GM21529 (cell line): ENCODE data around the gene KCNK17.

ENCODE experiments used
- ATAC-seq: cut with Tn5 transposase; IDR thresholded peaks from one replicate; pipeline ENCODE4 v1.9.1; 2021; ENCODE audit not compliant: unreplicated experiment

KCNK17 gene

DNA sequence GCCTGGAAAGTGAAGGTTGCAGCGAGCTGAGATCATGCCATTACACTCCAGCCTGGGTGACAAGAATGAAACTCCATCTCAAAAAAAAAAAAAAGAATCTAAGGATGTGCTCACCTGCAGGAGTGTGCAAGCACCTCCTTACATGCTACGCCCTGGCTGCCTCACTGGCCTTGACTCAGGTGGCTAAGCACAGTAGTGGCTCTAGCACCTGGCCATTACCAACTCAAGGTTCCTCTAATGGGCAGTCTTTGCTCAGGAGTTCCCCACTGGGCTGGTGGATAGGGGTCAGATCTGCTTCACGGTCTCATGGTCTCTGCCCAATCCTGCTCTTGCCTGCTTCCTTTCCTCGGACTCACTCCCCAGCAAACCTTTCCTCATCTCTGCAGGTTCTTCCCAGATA lies 39.7 kb downstream of the KCNK17 start:
- ATAC-seq, result no peak

DNA sequence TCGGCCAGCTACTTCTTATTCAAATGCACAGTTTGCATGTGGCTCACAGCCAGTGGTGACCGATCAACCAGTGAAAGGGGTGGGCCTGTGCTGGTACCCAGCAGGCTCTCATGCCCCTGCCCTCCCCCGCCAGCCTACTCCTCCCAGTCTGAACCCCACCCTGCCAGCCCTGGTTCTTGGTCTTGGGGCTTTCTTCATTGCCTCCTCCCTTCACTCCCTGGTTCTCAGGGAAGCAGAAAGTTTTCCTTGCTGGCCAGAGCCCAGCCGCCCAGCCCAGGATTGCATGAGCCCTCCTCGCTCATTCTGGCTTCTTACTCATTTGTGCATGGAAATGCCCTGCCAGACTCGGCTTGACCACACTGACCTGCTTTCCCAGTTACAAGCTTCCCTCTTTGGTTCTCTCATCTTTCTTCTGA lies 40.8 kb downstream of the KCNK17 start:
- no peak for ATAC-seq

DNA sequence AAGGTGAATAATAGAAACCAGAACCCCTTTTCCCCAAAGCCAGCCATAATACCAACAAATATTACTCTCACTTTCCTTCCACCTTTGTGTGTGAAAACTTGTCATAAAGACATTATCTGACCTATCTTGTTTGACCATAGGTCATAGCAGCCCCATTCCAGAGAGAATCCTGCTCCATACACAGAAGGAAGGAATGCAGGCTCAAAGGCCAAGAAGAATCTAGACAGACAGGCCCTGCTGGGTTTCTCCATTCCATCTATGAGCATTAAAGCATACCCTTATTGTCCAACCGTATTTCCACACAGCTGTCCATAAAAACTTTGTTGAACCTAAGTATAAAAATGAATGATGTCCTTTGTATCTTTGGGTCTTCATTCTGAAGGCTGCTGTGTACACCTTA lies 44.3 kb downstream of the KCNK17 start:
- ATAC-seq, result no peak

DNA sequence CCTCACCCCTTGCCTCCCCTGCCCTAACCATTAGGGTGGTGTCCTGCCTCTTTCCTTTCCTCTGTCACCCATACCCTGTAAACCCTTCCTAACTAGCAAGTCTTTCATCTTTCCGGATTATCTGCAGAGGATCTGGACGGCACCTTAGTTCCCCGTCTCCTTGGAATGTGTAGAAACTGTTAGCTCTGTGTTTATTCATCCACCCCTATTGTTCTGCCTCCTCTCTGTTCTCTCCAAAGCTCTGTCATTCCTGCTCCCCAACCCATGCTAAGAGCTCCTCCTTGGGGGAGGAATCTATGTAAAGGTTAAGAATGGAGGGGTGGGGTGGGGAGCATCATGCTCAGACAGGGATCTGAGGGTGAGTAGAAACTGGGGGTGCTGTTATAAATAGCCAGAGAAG lies 45.5 kb downstream of the KCNK17 start:
- ATAC-seq, result no peak

DNA sequence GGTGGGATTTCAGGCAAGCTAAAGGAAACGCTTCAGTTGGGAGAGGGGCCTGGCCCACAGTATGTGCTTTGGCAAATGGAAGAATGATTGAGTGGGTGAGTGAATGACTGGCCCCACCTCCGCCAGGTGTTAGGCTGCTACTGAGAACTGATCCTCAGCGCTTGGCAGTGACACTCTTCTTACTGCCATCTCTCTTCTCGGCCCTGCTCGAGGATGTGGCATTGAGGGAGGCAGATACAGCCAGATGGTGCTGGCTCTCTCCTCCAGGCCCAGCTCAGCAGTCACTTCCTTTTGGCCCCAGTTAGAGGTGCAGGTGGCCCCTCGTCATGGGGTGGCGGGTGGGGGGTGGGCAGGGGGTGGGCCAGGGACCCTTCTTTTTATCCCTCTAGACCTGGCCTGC lies 46.0 kb downstream of the KCNK17 start:
- no peak for ATAC-seq

DNA sequence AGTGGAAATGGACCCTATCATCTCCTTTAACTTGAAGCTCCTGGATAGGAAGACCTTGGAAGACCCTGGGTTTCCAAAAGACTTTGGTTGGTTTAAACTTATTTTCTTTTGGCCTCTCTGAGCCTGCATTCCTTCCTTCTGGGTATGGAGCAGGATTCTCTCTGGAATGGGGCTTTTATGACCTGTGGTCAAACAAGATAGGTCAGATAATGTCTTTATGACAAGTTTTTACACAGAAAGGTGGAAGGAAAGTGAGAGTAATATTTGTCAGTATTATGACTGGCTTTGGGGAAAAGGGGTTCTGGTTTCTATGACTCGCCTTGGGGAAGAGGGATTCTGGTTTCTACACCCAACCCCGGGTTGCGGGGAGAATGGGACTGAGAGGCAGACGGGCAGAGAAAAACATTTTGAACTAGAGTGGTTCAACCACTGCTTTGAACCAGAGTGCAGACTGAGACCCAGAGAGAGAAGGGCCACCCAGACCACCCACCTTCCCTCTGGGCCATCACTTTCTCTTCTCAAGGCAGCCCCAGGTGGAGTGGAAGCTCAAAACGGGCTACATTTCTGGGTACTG lies 47.4 kb downstream of the KCNK17 start:
- ATAC-seq, result no peak

DNA sequence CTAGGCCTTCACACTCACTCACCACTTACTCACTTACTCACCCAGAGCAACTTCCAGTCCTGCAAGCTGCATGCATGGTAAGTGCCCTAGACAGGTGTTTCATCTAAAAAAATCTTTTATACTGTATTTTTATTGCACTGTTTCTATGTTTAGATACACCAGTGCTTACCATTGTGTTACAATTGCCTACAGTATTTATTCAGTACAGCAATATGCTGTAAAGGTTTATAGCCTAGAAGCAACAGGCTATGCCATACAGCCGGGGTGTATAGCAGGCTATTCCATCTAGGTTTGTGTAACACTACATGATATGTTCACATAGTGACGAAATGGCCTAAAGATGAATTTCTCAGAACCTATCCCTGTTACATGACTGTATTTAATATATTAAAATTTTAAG lies 47.8 kb downstream of the KCNK17 start:
- ATAC-seq, result no peak

DNA sequence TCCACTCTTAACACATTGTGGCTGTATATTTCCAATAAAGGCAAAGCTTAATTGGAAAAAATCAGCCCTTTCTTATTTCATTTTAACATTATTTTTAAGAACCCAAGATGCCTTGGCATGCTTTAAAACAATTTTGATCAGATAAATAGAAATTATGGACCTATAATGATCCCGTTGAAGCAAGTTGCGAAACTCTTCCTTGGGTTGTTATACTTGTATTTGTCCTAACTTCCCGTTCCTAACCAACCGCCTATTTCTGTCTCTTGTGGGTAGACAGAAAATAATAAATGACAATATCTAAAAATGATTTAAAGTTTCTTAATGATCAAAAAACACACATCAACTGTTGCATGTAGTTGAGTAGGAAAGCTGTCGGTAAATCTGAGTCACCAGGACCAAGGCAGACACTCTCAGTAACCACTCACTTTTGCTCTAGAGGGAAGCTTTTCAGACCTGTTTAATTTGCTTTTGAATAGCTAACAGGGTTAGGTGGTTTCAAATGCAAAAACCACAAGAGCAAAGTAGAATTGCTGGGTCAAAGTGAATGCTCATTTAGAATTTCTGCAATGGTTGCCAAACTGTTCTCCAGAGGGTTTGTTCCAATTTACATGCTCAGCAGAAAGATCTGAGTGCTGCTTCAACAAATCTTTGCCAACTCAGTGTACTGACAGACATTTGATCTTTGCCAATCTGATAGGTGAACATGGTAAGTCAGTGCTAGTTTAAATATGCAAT lies 50.7 kb downstream of the KCNK17 start:
- ATAC-seq, result no peak

DNA sequence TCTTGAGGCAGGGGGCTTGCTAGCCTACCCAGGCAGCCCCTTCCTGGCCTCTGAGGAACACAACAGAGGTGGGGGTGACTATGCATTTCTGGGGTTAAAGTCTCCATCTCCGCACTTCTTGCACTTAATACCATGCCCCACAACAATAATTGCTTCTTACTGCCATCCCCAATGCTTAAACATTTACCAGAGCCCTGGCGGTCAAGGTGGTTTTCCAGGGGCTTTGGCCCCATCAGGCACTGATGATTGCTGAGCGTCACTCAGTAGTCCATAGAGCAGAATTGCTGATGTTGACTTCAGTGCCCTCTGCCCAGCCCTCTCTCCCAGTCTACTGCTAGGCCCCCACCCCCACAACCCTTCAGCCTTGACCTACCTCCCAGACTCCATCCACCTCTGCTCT lies 52.5 kb downstream of the KCNK17 start:
- ATAC-seq, result no peak

DNA sequence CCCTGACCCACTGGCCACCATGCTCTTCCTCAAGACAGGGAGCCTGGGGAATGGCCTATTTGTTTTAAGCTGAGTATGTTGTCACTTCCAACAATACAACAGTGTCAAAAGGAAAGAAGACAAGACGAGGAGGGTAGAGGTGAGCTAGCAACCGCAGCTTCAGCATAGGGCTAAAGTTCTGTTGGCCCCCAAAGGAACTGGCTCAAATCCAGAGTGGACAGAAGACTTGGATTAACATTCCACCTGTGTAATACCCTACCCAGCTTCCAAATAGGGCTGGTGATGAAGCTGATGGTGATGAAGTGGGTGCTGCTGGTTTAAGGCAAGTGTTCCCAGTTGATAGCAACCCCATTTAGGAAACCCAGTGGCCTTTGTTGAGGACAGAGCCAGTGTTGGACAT lies 53.3 kb downstream of the KCNK17 start:
- ATAC-seq, result no peak

DNA sequence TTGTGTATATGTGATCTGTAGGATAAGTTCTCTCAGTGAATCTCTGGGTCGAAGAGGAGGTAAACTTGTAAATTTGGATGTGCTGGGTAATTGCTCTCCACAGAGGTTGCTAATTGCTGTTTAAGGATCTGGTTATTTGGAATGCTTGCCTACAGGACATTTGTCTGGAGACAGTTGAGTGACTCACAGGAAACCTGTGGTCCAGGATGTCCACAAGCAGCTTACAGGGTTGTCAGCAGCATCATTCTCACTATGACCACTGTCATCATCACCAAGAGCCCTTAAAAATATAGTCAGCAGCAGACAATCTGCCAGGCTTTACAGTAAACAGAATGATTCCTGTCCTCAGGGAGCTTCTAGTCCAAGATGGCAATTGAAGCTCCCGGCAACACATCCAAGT lies 53.8 kb downstream of the KCNK17 start:
- no peak for ATAC-seq

DNA sequence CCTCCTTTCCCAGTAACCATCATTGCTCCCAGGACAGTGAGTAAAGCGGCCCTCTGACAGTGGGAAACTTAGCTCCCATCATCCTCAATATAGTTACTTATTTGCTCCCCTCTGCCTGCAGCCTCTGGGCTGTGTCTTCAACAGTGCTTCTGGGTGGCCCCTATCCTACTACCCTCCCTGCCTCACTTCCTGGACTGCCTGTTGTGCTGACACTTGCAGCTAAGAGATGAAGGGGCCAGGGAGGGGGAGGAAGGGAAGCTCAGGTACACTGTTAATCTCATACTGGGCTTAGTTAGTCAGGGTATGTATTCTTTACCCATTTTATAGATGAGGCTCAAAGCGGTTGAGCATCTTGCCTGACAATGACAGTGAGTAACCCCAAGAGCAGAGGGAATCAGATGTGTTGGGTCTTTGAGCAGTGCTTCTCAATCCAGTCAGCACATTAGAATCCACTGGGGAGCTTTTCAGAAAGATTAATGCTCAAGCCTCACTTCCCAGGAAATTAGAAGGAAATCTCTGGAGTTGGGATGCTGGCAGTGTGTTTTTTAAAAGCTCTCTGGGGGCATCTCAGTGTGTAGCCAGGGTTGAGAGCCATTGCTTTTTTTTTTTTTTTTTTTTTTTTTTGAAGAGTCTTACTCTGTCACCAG lies 57.8 kb downstream of the KCNK17 start:
- ATAC-seq, result no peak

DNA sequence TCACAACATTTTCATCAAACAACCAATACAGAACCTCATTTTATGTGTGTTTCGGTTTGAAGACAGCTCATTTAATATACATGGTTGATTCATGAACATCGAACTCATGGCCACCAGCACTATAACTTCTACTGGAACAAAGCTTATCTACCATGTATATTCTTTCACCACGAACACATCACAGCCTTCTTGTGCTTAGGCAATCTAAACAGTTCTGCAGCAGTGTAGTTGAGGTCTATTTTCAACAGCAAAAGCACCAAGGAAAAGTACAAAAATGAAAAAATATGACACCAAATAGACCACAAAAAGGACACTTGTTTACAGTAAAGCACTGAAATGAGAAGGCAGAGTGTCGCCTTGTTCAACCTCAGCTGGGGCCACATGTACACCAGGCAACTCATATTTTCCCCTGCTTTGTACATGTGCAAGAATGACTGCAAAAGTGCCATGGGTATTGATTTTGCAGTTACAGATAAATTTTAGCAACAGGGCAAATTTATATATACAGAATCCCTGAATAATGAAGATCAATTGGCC lies 59.2 kb downstream of the KCNK17 start:
- no peak for ATAC-seq

DNA sequence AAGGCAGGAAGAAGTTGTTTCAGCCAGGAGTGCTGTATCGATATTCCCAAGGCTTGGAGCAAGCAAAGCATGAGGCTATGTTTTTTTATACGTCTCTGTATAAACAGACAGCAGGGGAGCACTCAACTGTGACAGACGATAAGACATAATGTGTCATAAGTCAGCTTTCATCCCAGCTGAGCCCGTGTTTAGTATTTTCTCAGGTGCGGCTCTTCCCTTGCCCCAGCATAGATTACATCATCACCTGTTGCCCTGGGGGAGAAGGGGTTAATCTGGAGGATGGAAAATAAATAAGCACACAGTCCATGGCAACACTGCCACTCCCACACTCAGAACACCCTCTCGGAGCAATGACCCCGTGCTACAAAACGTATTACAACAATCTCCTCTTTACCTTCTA lies 62.8 kb downstream of the KCNK17 start:
- ATAC-seq, result no peak

DNA sequence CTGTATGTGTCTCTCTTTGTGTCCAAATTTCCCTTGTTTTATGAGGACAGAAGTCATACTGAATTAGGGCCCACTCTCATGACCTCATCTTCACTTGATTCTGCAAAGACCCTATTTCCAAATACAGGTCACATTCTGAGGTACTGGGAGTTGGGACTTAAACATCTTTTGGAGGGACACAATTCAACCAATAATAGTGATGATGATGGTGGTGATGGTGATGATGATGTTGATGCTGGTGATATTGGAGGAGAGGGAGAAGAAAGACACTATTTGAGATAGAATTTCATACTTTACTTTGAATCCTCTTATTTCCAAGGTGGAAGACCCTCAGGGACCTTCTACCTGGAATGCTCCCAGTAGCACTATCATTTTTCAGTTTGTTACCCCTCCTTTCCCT lies 63.7 kb downstream of the KCNK17 start:
- ATAC-seq, result no peak

DNA sequence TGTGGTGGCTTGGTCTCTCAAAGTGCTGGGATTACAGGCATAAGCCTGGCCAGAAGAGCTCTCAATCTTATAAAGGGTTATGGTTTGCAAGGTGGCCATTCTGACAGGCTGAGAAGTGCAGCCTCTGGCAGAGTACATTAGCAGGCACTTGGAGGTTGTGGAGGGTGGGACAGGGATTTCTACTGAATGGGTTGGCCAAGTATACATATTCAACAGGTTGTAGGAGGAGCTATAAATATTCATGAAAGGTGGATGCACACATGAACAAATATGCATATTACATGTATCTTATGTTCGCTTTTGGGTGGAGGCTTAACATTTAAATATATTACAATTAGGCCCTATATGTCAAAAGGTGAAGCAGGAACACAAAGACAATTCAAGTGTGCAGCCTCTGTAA lies 64.9 kb downstream of the KCNK17 start:
- no peak for ATAC-seq
